Neural progenitor cell (in vitro differentiated cells): ENCODE results near the gene PDCD1LG2. TPM values are rescaled to one million over a fixed set of nuclear protein-coding genes. Genes with fewer than 3 reads are reported as not detected.
"Not testable (repeated sequence)": the region's sequence is repeated elsewhere in the genome, so short reads cannot be mapped to it uniquely, and the experiment has no call there.

Experiments
- DNase-seq: peaks from one replicate; pipeline ENCODE4 v3.0.0-alpha.2; 2016; ENCODE audit warnings: low spot score
- H2AFZ ChIP-seq: fragments of 200-600 bp; sonication (generic); replicated peaks from 2 replicates; pipeline ENCODE4 v1.6.1; 2016; ENCODE audit warnings: antibody characterized with exemption
- H3F3A ChIP-seq: fragments of 200-600 bp; sonication (generic); 2 replicates; pipeline ENCODE4 v1.6.1; 2016; ENCODE audit warnings: antibody characterized with exemption, low read depth
- H3K27ac ChIP-seq: fragments of 200-600 bp; sonication (generic); 2 replicates; pipeline ENCODE4 v1.5.1; 2016; ENCODE audit warnings: mild to moderate bottlenecking
- H3K27me3 ChIP-seq: fragments of 200-600 bp; sonication (generic); 2 replicates; pipeline ENCODE4 v1.6.1; 2016; ENCODE audit warnings: mild to moderate bottlenecking, moderate library complexity
- H3K36me3 ChIP-seq: fragments of 200-600 bp; sonication (generic); 2 replicates; pipeline ENCODE4 v1.5.1; 2016
- H3K4me1 ChIP-seq: fragments of 200-600 bp; sonication (generic); 2 replicates; pipeline ENCODE4 v1.6.1; 2016; ENCODE audit warnings: mixed run types
- H3K4me2 ChIP-seq: fragments of 200-600 bp; sonication (generic); 2 replicates; pipeline ENCODE4 v1.6.1; 2016
- H3K4me3 ChIP-seq: fragments of 200-600 bp; sonication (generic); 2 replicates; pipeline ENCODE4 v1.5.1; 2016
- H3K79me2 ChIP-seq: fragments of 200-600 bp; sonication (generic); 2 replicates; pipeline ENCODE4 v1.6.1; 2016; ENCODE audit warnings: low read depth
- H3K9ac ChIP-seq: fragments of 200-600 bp; sonication (generic); 2 replicates; pipeline ENCODE4 v1.6.1; 2016
- H3K9me3 ChIP-seq: fragments of 200-600 bp; sonication (generic); 2 replicates; pipeline ENCODE4 v1.5.1; 2016; ENCODE audit warnings: low read depth
- H4K20me1 ChIP-seq: fragments of 200-600 bp; sonication (generic); 2 replicates; pipeline ENCODE4 v1.6.1; 2016; ENCODE audit warnings: low read depth
- H3K27ac Mint-ChIP-seq: 3 replicates; pipeline ENCODE4 v1.8.0; 2021; ENCODE audit warnings: mixed read lengths
- H3K27me3 Mint-ChIP-seq: 2 replicates; pipeline ENCODE4 v1.8.0; 2022; ENCODE audit warnings: low read depth, mild to moderate bottlenecking, inconsistent platforms, moderate library complexity, mixed read lengths; ENCODE audit not compliant: insufficient read depth
- H3K36me3 Mint-ChIP-seq: 3 replicates; pipeline ENCODE4 v1.8.0; 2021; ENCODE audit warnings: mixed read lengths
- H3K4me1 Mint-ChIP-seq: 3 replicates; pipeline ENCODE4 v1.8.0; 2021; ENCODE audit warnings: mixed read lengths
- H3K4me3 Mint-ChIP-seq: 3 replicates; pipeline ENCODE4 v1.8.0; 2021; ENCODE audit warnings: mild to moderate bottlenecking, moderate library complexity, mixed read lengths
- H3K9me3 Mint-ChIP-seq: 3 replicates; pipeline ENCODE4 v1.8.0; 2020; ENCODE audit warnings: mixed read lengths
- CTCF ChIP-seq: fragments of 200-600 bp; sonication (generic); IDR thresholded peaks from 2 replicates; pipeline ENCODE4 v1.5.1; 2017; ENCODE audit warnings: antibody characterized with exemption, mild to moderate bottlenecking
- EZH2 ChIP-seq: fragments of 200-600 bp; sonication (generic); IDR thresholded peaks from 2 replicates; pipeline ENCODE4 v1.6.1; 2017; ENCODE audit warnings: antibody characterized with exemption, mild to moderate bottlenecking, moderate library complexity
- EZH2phosphoT487 ChIP-seq: fragments of 200-600 bp; sonication (generic); IDR thresholded peaks from 2 replicates; pipeline ENCODE4 v1.6.1; 2017; ENCODE audit warnings: antibody characterized with exemption
- total RNA-seq: library from RNA; depleted of rRNA; stranded (reverse); fragments of >200 nt; gene quantifications from 2 replicates; pipeline ENCODE4 v1.2.3, GENCODE V29; 2015; ENCODE audit warnings: low replicate concordance

Gene PDCD1LG2
- total RNA-seq, result not detected in 2 replicates

GRCh38 chr9:5510360-5510931 is at the start of gene PDCD1LG2:
Gene PDCD1LG2 (plus strand): TSS chr9:5510531. CDS start chr9:5522547, 12,016 bp downstream.
- Histone ChIP-seq H3K9me3 (no peaks in the 10 kb centered on the region), H3F3A (no peaks in the 10 kb centered on the region), H2AFZ (no peak within 1 kb of the TSS), H3K9ac (no peak within 1 kb of the TSS), H3K4me1 (peaks cover 4% of the 10 kb centered on the region), H3K27ac (no peak within 1 kb of the TSS), H3K4me3 (no peak within 1 kb of the TSS), H3K27me3 (no peaks in the 10 kb centered on the region), H4K20me1 (no peaks in the 10 kb centered on the region), H3K79me2 (no peaks in the 10 kb centered on the region), H3K4me2 (no peak within 1 kb of the TSS), H3K36me3 (no peaks in the 10 kb centered on the region)
- Mint-ChIP-seq H3K27me3 (peaks cover 3% of the 10 kb centered on the region), H3K9me3 (no peaks in the 10 kb centered on the region), H3K36me3 (no peaks in the 10 kb centered on the region), H3K4me1 (no peaks in the 10 kb centered on the region), H3K4me3 (no peak within 1 kb of the TSS), H3K27ac (no peak within 1 kb of the TSS)
- TF ChIP-seq EZH2 (no peak), CTCF (no peak), EZH2phosphoT487 (no peak)
- DNase-seq, result no peak

- not testable (repeated sequence) for H3F3A ChIP-seq, DNase-seq, H3K27ac Mint-ChIP-seq, H2AFZ ChIP-seq, H3K4me3 Mint-ChIP-seq, H3K27me3 ChIP-seq, H4K20me1 ChIP-seq, H3K9ac ChIP-seq, H3K27ac ChIP-seq, H3K27me3 Mint-ChIP-seq, H3K36me3 Mint-ChIP-seq, H3K4me1 Mint-ChIP-seq, H3K4me1 ChIP-seq, H3K9me3 ChIP-seq, H3K79me2 ChIP-seq, H3K4me2 ChIP-seq, H3K9me3 Mint-ChIP-seq, H3K36me3 ChIP-seq, H3K4me3 ChIP-seq
Measured at GRCh38 chr9:5464831-5465330, 45.5 kb upstream of the PDCD1LG2 start.

GRCh38 chr9:5466005-5466404 is 44.3 kb upstream of the PDCD1LG2 start:
- no peak overlapping the region for H3K4me3 Mint-ChIP-seq
- H3K79me2 ChIP-seq, result no peaks in the 10 kb centered on the region
- H3K9ac ChIP-seq, result no peak overlapping the region
- no peaks in the 10 kb centered on the region for H3K36me3 Mint-ChIP-seq
- H3K36me3 ChIP-seq, result no peaks in the 10 kb centered on the region
- no peaks in the 10 kb centered on the region for H3F3A ChIP-seq
- H3K27me3 ChIP-seq, result no peaks in the 10 kb centered on the region
- H3K27ac ChIP-seq, result no peak overlapping the region
- H3K4me3 ChIP-seq, result no peak overlapping the region
- no peaks in the 10 kb centered on the region for H3K27me3 Mint-ChIP-seq
- H4K20me1 ChIP-seq, result no peaks in the 10 kb centered on the region
- H3K4me2 ChIP-seq, result no peak overlapping the region
- TF ChIP-seq EZH2phosphoT487 (no peak), CTCF (no peak)
- H3K4me1 ChIP-seq, result peaks cover 8% of the 10 kb centered on the region
- H3K27ac Mint-ChIP-seq, result no peak overlapping the region
- H2AFZ ChIP-seq, result no peak overlapping the region
- no peak for DNase-seq
- H3K9me3 ChIP-seq, result no peaks in the 10 kb centered on the region
- no peaks in the 10 kb centered on the region for H3K9me3 Mint-ChIP-seq
- H3K4me1 Mint-ChIP-seq, result no peaks in the 10 kb centered on the region

- DNase-seq, result peak; percentile 18
- no peak overlapping the region for H3K27ac Mint-ChIP-seq
- H3K9ac ChIP-seq, result no peak overlapping the region
- no peaks in the 10 kb centered on the region for H4K20me1 ChIP-seq
- H2AFZ ChIP-seq, result no peak overlapping the region
- no peaks in the 10 kb centered on the region for H3F3A ChIP-seq
- H3K4me3 Mint-ChIP-seq, result no peak overlapping the region
- peaks cover 8% of the 10 kb centered on the region for H3K4me1 ChIP-seq
- H3K79me2 ChIP-seq, result no peaks in the 10 kb centered on the region
- H3K27ac ChIP-seq, result no peak overlapping the region
- no peaks in the 10 kb centered on the region for H3K36me3 Mint-ChIP-seq
- H3K27me3 Mint-ChIP-seq, result no peaks in the 10 kb centered on the region
- H3K9me3 ChIP-seq, result no peaks in the 10 kb centered on the region
- H3K4me3 ChIP-seq, result no peak overlapping the region
- no peaks in the 10 kb centered on the region for H3K27me3 ChIP-seq
- H3K4me1 Mint-ChIP-seq, result no peaks in the 10 kb centered on the region
- H3K4me2 ChIP-seq, result no peak overlapping the region
- no peaks in the 10 kb centered on the region for H3K36me3 ChIP-seq
- no peak for TF ChIP-seq EZH2
- TF ChIP-seq CTCF, result no peak
- TF ChIP-seq EZH2phosphoT487, result no peak
- H3K9me3 Mint-ChIP-seq, result no peaks in the 10 kb centered on the region
Measured at GRCh38 chr9:5466766-5467165, 43.6 kb upstream of the PDCD1LG2 start.
